Cardiac muscle cell (in vitro differentiated cells and primary cell): ENCODE data around the gene SEC61A1. TPM values are rescaled to one million over a fixed set of nuclear protein-coding genes. Genes with fewer than 3 reads are reported as not detected.

Experiments used
- DNase-seq, 2 donors: peaks; one replicate each; pipeline versions ENCODE4 v3.0.0 to v3.0.0-alpha.2; 2010 to 2017; ENCODE audit warnings: low read depth in 1 of 2, low spot score in 1 of 2
- H3K27ac ChIP-seq: fragments of 200-600 bp; sonication (generic); 2 replicates; pipeline ENCODE4 v1.5.1; 2016
- H3K27me3 ChIP-seq: fragments of 200-600 bp; sonication (generic); 2 replicates; pipeline ENCODE4 v1.6.0; 2016; ENCODE audit warnings: control low read depth
- H3K36me3 ChIP-seq: fragments of 200-600 bp; sonication (generic); 2 replicates; pipeline ENCODE4 v1.5.1; 2016; ENCODE audit warnings: control low read depth
- H3K4me1 ChIP-seq: fragments of 200-600 bp; sonication (generic); 2 replicates; pipeline ENCODE4 v1.8.1; 2017; ENCODE audit warnings: low read depth, mild to moderate bottlenecking, mixed run types
- H3K4me3 ChIP-seq: fragments of 200-600 bp; sonication (generic); 2 replicates; pipeline ENCODE4 v1.5.1; 2016; ENCODE audit warnings: mild to moderate bottlenecking
- H3K9me3 ChIP-seq: fragments of 200-600 bp; sonication (generic); 2 replicates; pipeline ENCODE4 v1.5.1; 2017; ENCODE audit warnings: low read depth, mild to moderate bottlenecking, control low read depth
- CTCF ChIP-seq: IDR thresholded peaks from 2 replicates; pipeline ENCODE4 v1.5.1; 2012; ENCODE audit warnings: low read depth, mild to moderate bottlenecking, low read length
- polyA plus RNA-seq: library from polyadenylated mRNA; unstranded; fragments of >200 nt; fragmentation: Nextera tagmentation; extraction: Ambion mirVana; gene quantifications from 2 replicates; pipeline ENCODE4 v1.2.1, GENCODE V29; 2016
- total RNA-seq: library from RNA; depleted of rRNA; stranded (reverse); fragments of >200 nt; gene quantifications from 2 replicates; pipeline ENCODE4 v1.2.3, GENCODE V29; 2016

The SEC61A1 gene
- total and polyA plus RNA-seq, 2 experiments from 2014 or later = 92.4 to 133 TPM

- H3K27me3 ChIP-seq = peaks cover 21% of the 10 kb centered on the region
- no peaks in the 10 kb centered on the region for H3K9me3 ChIP-seq
- no peak overlapping the region for H3K27ac ChIP-seq
- no peak for TF ChIP-seq CTCF
- no peak overlapping the region for H3K4me3 ChIP-seq
- no peaks in the 10 kb centered on the region for H3K4me1 ChIP-seq
- no peak for DNase-seq
- H3K36me3 ChIP-seq = no peaks in the 10 kb centered on the region
Measured at GRCh38 chr3:128033102-128033501, 19.1 kb upstream of the SEC61A1 start.

DNA sequence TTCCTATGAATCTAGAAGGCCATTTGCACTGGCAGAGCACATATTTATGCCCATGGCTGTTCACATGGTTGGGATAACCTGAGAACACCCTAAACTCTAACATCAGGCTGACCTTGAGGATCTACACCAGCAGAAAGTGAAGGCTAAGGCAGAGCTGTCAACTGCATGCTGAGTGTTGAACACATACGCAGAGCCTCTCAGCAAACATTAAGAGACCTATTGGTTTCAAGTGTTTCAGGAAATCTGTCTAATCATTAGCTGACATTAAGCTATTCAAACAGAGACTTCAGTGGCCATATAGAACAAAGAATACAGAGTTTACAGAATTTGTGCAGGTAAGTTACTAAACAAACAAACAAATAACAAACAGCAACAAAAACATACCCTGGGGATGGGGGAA, 16.1 kb upstream of the SEC61A1 start:
- peak in 1 of 2 donors; percentile 53 for DNase-seq
- Histone ChIP-seq H3K4me3 (no peak overlapping the region), H3K36me3 (no peaks in the 10 kb centered on the region), H3K4me1 (no peaks in the 10 kb centered on the region), H3K27me3 (peaks cover 45% of the 10 kb centered on the region), H3K27ac (no peak overlapping the region), H3K9me3 (no peaks in the 10 kb centered on the region)
- no peak for TF ChIP-seq CTCF

GRCh38 chr3:128040041-128040440, 12.2 kb upstream of the SEC61A1 start:
- TF ChIP-seq CTCF = no peak
- Histone ChIP-seq H3K27me3 (peaks cover 59% of the 10 kb centered on the region), H3K9me3 (no peaks in the 10 kb centered on the region), H3K27ac (no peak overlapping the region), H3K4me1 (no peaks in the 10 kb centered on the region), H3K4me3 (no peak overlapping the region), H3K36me3 (no peaks in the 10 kb centered on the region)
- DNase-seq = no peak

- no peaks in the 10 kb centered on the region for H3K36me3 ChIP-seq
- H3K9me3 ChIP-seq = no peaks in the 10 kb centered on the region
- H3K27me3 ChIP-seq = peaks cover 60% of the 10 kb centered on the region
- TF ChIP-seq CTCF = no peak
- DNase-seq = no peak
- no peak overlapping the region for H3K27ac ChIP-seq
- H3K4me1 ChIP-seq = no peaks in the 10 kb centered on the region
- no peak overlapping the region for H3K4me3 ChIP-seq
Measured at GRCh38 chr3:128040660-128041059, 11.6 kb upstream of the SEC61A1 start.

- H3K4me1 ChIP-seq = no peaks in the 10 kb centered on the region
- no peak overlapping the region for H3K4me3 ChIP-seq
- no peak for DNase-seq
- no peak for TF ChIP-seq CTCF
- H3K27ac ChIP-seq = no peak overlapping the region
- H3K36me3 ChIP-seq = no peaks in the 10 kb centered on the region
- no peaks in the 10 kb centered on the region for H3K9me3 ChIP-seq
- H3K27me3 ChIP-seq = peaks cover 66% of the 10 kb centered on the region
Measured at GRCh38 chr3:128041344-128041743, 10.9 kb upstream of the SEC61A1 start.

- Histone ChIP-seq H3K36me3 (peaks cover 8% of the 10 kb centered on the region), H3K4me1 (peaks cover 12% of the 10 kb centered on the region), H3K9me3 (no peaks in the 10 kb centered on the region), H3K27me3 (peaks cover 22% of the 10 kb centered on the region), H3K27ac (no peak overlapping the region), H3K4me3 (no peak overlapping the region)
- DNase-seq = peak in 1 of 2 donors; percentile 45
- TF ChIP-seq CTCF = no peak
Measured at GRCh38 chr3:128050597-128050996, 1.6 kb upstream of the SEC61A1 start.
